Activated CD8-positive, alpha-beta memory T cell treated with anti-CD3 and anti-CD28 coated beads, Interleukin-2, amount 50 U/mL, for 1 hour (primary cell): ENCODE measurements around the gene TLE6.
"Not testable (repeated sequence)": the region's sequence is repeated elsewhere in the genome, so short reads cannot be mapped to it uniquely, and the experiment has no call there.

Experiments used
- DNase-seq: peaks from one replicate; pipeline ENCODE4 v3.0.0-alpha.2; 2020; ENCODE audit errors: extremely low read depth

Gene TLE6

GRCh38 chr19:3004522-3004921 lies 27.2 kb downstream of the TLE6 start:
- no peak for DNase-seq

- DNase-seq: no peak
Measured at GRCh38 chr19:3005345-3005744, 28.0 kb downstream of the TLE6 start.

GRCh38 chr19:3006075-3006767 lies 28.9 kb downstream of the TLE6 start:
- DNase-seq: no peak

GRCh38 chr19:3007975-3008374 lies 30.6 kb downstream of the TLE6 start:
- no peak for DNase-seq

GRCh38 chr19:3008994-3009393 lies 31.6 kb downstream of the TLE6 start:
- DNase-seq: no peak

GRCh38 chr19:3010871-3011270 lies 33.5 kb downstream of the TLE6 start:
- DNase-seq: no peak

GRCh38 chr19:3012059-3012458 lies 34.7 kb downstream of the TLE6 start:
- DNase-seq: not testable (repeated sequence)

GRCh38 chr19:3012621-3013262 lies 35.4 kb downstream of the TLE6 start:
- DNase-seq: no peak

GRCh38 chr19:3013263-3013725 lies 35.9 kb downstream of the TLE6 start:
- no peak for DNase-seq

GRCh38 chr19:3014135-3014534 lies 36.8 kb downstream of the TLE6 start:
- DNase-seq: no peak

- no peak for DNase-seq
Measured at GRCh38 chr19:3015126-3016057, 38.0 kb downstream of the TLE6 start.

- DNase-seq: no peak
Measured at GRCh38 chr19:3017923-3018322, 40.6 kb downstream of the TLE6 start.

GRCh38 chr19:3019211-3019854 lies 42.0 kb downstream of the TLE6 start:
- no peak for DNase-seq

- DNase-seq: no peak
Measured at GRCh38 chr19:3020321-3020960, 43.1 kb downstream of the TLE6 start.

- DNase-seq: no peak
Measured at GRCh38 chr19:3024509-3024869, 47.1 kb downstream of the TLE6 start.

- DNase-seq: no peak
Measured at GRCh38 chr19:3024870-3025548, 47.6 kb downstream of the TLE6 start.

GRCh38 chr19:3025549-3025886 lies 48.2 kb downstream of the TLE6 start:
- DNase-seq: no peak

- no peak for DNase-seq
Measured at GRCh38 chr19:3026768-3027167, 49.4 kb downstream of the TLE6 start.

- DNase-seq: no peak
Measured at GRCh38 chr19:3027292-3027691, 49.9 kb downstream of the TLE6 start.

- no peak for DNase-seq
Measured at GRCh38 chr19:3027981-3028304, 50.6 kb downstream of the TLE6 start.
